NT2/D1 (cell line): ENCODE results near the gene CDC42SE1.

Source experiments
- DNase-seq: peaks from one replicate; pipeline ENCODE4 v3.0.0-alpha.2; 2011; ENCODE audit warnings: low read depth, low spot score
- H3K27me3 ChIP-seq: 2 replicates; pipeline ENCODE4 v1.6.0; 2011; ENCODE audit warnings: mild to moderate bottlenecking; ENCODE audit not compliant: insufficient read length, insufficient read depth
- H3K36me3 ChIP-seq: 2 replicates; pipeline ENCODE4 v1.6.1; 2011; ENCODE audit warnings: mild to moderate bottlenecking, low read length, mixed read lengths; ENCODE audit not compliant: insufficient read depth, insufficient read length
- H3K4me1 ChIP-seq: 2 replicates; pipeline ENCODE4 v1.5.1; 2011; ENCODE audit not compliant: insufficient read depth, insufficient read length
- H3K4me3 ChIP-seq: 2 replicates; pipeline ENCODE4 v1.5.1; 2011; ENCODE audit warnings: low read depth; ENCODE audit not compliant: insufficient read length
- H3K9ac ChIP-seq: 2 replicates; pipeline ENCODE4 v1.6.0; 2011; ENCODE audit warnings: low read depth; ENCODE audit not compliant: insufficient read length
- H3K9me3 ChIP-seq: 2 replicates; pipeline ENCODE4 v1.5.1; 2011; ENCODE audit warnings: mild to moderate bottlenecking, low read length; ENCODE audit not compliant: insufficient read depth
- SUZ12 ChIP-seq: IDR thresholded peaks from 2 replicates; pipeline ENCODE4 v1.6.1; 2011; ENCODE audit not compliant: insufficient read length, insufficient read depth; ENCODE audit errors: extremely low read depth
- YY1 ChIP-seq: IDR thresholded peaks from 2 replicates; pipeline ENCODE4 v1.6.1; 2011; ENCODE audit not compliant: insufficient read length, insufficient read depth
- ZNF274 ChIP-seq: IDR thresholded peaks from 2 replicates; pipeline ENCODE4 v1.6.1; 2011; ENCODE audit warnings: mild to moderate bottlenecking, low read depth, low read length

The CDC42SE1 gene

DNA sequence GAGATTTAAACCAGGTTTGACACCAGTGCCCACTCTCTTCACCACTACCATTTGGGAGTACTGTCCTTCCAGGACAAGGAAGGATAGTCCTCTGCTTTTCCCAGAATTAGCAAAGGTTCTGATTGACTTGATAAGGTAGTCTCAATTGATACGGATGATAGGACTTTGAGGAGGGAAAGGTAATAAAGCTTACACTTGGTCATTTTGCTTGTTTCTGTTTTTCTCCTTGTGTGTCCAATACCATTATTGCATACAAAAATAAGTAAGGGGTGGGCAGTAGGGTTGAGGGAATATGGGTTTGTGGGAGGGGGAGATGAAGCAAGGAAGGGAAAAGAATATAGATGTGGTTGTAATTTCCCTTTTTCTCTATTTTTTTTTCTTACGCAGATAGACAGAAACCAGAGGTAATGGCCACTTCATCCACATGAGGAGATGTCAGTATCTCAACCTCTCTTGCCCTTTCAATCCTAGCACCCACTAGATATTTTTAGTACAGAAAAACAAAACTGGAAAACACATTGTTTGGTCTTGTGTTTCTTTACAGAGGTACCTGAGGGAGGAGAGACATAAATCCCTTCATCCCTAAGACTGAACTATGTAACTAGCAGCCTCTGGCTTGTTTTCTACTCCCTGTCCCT is 9.3 kb downstream of the CDC42SE1 start:
- Histone ChIP-seq H3K36me3 (peaks cover 55% of the 10 kb centered on the region), H3K4me1 (peaks cover under 1% of the 10 kb centered on the region)
- no peak for DNase-seq

DNA sequence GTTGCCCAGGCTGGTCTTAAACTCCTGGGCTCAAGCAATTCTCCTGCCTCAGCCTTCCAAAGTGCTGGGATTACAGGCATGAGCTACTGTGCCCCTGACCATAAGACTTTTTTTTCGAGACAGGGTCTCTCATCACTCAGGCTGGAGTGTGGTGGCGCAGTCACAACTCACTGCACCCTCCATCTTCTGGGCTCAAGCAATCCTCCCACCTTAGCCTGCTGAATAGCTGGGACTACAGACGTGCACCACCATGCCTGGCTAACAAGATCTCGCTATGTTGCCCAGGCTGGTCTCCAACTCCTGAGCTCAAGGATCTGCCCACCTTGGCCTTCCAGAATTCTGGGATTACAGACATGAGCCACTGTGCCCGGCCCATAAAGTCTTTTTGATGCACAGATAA is 10.0 kb downstream of the CDC42SE1 start:
- H3K9ac ChIP-seq, result no peak overlapping the region
- H3K4me3 ChIP-seq, result no peak overlapping the region
- no peak for DNase-seq
- no peaks in the 10 kb centered on the region for H3K9me3 ChIP-seq
- no peaks in the 10 kb centered on the region for H3K4me1 ChIP-seq
- no peaks in the 10 kb centered on the region for H3K27me3 ChIP-seq
- no peak for TF ChIP-seq SUZ12
- no peak for TF ChIP-seq YY1
- no peak for TF ChIP-seq ZNF274
- peaks cover 48% of the 10 kb centered on the region for H3K36me3 ChIP-seq

More for the DNA sequence above, 9.3 kb downstream of the CDC42SE1 start:
- Histone ChIP-seq H3K9me3 (no peaks in the 10 kb centered on the region), H3K27me3 (no peaks in the 10 kb centered on the region), H3K9ac (no peak overlapping the region), H3K4me3 (no peak overlapping the region)
- no peak for TF ChIP-seq ZNF274
- TF ChIP-seq YY1, result no peak
- no peak for TF ChIP-seq SUZ12

DNA sequence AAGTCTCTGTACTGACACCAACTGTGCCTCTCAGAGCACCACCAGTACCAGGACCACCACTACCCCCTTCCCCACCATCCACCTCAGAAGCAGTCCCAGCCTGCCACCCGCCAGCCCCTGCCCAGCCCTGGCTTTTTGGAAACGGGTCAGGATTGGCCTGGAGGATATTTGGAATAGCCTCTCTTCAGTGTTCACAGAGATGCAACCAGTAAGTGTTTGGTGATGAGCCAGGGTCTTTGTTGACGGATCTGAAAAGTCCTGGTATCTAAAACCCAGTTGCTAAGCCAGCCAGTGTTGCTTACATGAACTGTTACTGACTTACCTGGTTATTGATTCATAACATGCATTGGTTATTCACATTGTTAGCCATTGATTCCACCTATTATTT is 10.8 kb downstream of the CDC42SE1 start:
- H3K36me3 ChIP-seq, result peaks cover 40% of the 10 kb centered on the region
- H3K27me3 ChIP-seq, result no peaks in the 10 kb centered on the region
- no peaks in the 10 kb centered on the region for H3K9me3 ChIP-seq
- TF ChIP-seq SUZ12, result no peak
- no peak for TF ChIP-seq ZNF274
- TF ChIP-seq YY1, result no peak
- H3K9ac ChIP-seq, result peak overlapping the region; percentile 96
- no peaks in the 10 kb centered on the region for H3K4me1 ChIP-seq
- no peak for DNase-seq
- peak overlapping the region; percentile 83 for H3K4me3 ChIP-seq

DNA sequence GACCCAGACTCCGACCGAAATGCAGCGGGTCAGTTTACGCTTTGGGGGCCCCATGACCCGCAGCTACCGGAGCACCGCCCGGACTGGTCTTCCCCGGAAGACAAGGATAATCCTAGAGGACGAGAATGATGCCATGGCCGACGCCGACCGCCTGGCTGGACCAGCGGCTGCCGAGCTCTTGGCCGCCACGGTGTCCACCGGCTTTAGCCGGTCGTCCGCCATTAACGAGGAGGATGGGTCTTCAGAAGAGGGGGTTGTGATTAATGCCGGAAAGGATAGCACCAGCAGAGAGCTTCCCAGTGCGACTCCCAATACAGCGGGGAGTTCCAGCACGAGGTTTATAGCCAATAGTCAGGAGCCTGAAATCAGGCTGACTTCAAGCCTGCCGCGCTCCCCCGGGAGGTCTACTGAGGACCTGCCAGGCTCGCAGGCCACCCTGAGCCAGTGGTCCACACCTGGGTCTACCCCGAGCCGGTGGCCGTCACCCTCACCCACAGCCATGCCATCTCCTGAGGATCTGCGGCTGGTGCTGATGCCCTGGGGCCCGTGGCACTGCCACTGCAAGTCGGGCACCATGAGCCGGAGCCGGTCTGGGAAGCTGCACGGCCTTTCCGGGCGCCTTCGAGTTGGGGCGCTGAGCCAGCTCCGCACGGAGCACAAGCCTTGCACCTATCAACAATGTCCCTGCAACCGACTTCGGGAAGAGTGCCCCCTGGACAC is 11.3 kb downstream of the CDC42SE1 start:
- Histone ChIP-seq H3K4me3 (peak overlapping the region; percentile 83), H3K9ac (peak overlapping the region; percentile 96), H3K9me3 (no peaks in the 10 kb centered on the region), H3K36me3 (peaks cover 34% of the 10 kb centered on the region), H3K4me1 (no peaks in the 10 kb centered on the region), H3K27me3 (no peaks in the 10 kb centered on the region)
- peak; percentile 80 for DNase-seq
- no peak for TF ChIP-seq SUZ12
- TF ChIP-seq YY1, result peak; percentile 47

DNA sequence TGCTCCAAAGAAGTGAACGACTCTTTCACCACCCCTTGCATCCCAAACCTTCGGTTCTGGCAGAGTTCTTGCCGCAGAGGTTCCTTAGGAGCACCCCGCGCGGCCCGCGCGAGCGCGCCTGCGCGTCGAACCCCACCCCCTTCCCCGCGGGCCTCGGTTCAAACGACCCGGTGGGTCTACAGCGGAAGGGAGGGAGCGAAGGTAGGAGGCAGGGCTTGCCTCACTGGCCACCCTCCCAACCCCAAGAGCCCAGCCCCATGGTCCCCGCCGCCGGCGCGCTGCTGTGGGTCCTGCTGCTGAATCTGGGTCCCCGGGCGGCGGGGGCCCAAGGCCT is 11.9 kb downstream of the CDC42SE1 start, which contains the start of gene C1orf56:
Gene C1orf56 (plus strand): TSS at position 161 of the 334 bp plus-strand sequence. CDS start 97 bp downstream, at position 258.
- no peaks in the 10 kb centered on the region for H3K4me1 ChIP-seq
- H3K27me3 ChIP-seq, result no peaks in the 10 kb centered on the region
- H3K9ac ChIP-seq, result peak within 1 kb of the TSS; percentile 96
- H3K9me3 ChIP-seq, result no peaks in the 10 kb centered on the region
- H3K4me3 ChIP-seq, result peak within 1 kb of the TSS; percentile 83
- TF ChIP-seq YY1 (no peak), ZNF274 (no peak), SUZ12 (no peak)
- DNase-seq, result peak; percentile 70
- peaks cover 32% of the 10 kb centered on the region for H3K36me3 ChIP-seq

DNA sequence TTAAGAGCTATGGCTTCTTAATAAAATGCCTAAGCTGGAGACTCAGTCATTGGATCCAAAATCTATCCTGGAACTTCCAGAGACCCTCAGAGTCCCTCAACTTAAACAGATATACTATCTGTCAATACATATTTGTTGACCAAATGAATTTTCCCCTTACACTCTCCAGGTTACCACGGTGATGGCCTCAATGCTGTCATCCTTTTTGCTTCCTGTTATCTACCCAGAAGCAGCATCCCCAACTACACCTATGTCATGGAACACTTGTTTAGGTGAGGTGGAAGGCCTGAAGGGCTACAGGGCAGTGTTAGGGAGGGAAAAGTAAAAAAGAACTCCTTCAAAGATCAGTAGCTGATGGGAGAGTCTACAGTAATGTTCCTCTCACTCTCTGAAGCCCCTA is 16.3 kb downstream of the CDC42SE1 start:
- no peaks in the 10 kb centered on the region for H3K9me3 ChIP-seq
- no peak overlapping the region for H3K4me3 ChIP-seq
- peaks cover 3% of the 10 kb centered on the region for H3K36me3 ChIP-seq
- no peaks in the 10 kb centered on the region for H3K4me1 ChIP-seq
- TF ChIP-seq ZNF274 (no peak), SUZ12 (no peak), YY1 (no peak)
- H3K27me3 ChIP-seq, result no peaks in the 10 kb centered on the region
- H3K9ac ChIP-seq, result no peak overlapping the region
- no peak for DNase-seq

DNA sequence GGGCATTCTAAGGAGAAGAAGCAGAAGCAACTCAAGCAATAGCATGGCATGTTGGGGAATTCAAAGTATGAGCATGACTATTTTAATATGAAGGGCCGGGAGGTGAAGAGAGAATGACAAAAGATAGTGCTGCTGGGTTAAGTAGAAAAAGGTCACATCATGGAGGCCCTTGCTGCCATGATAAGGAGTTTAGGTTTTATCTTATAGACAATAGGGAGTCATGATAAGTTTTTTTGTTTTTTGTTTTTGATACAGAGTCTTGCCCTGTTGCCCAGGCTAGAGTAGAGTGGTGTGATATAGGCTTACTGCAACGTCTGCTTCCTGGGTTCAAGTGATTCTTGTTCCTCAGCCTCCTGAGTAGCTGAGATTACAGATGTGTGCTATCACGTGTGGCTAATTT is 19.9 kb downstream of the CDC42SE1 start:
- Histone ChIP-seq H3K4me1 (no peaks in the 10 kb centered on the region), H3K36me3 (peaks cover 15% of the 10 kb centered on the region), H3K9me3 (no peaks in the 10 kb centered on the region), H3K4me3 (no peak overlapping the region), H3K9ac (no peak overlapping the region), H3K27me3 (no peaks in the 10 kb centered on the region)
- DNase-seq, result no peak
- no peak for TF ChIP-seq SUZ12
- no peak for TF ChIP-seq YY1
- TF ChIP-seq ZNF274, result no peak
